HepG2 (cell line): ENCODE data around the gene PLVAP. TPM values are rescaled to one million over a fixed set of nuclear protein-coding genes. Genes with fewer than 3 reads are reported as not detected.

ENCODE experiments used
- AGO2 ChIP-seq: fragments of 200-400 bp; formaldehyde crosslinking; optimal IDR thresholded peaks from 2 replicates; pipeline ENCODE3; 2017; ENCODE audit warnings: mild to moderate bottlenecking, low read depth, low read length, moderate library complexity
- ATM ChIP-seq: fragments of 450-650 bp; IDR thresholded peaks from 2 replicates; pipeline ENCODE4 v1.7.1; 2017; ENCODE audit warnings: mild to moderate bottlenecking, borderline replicate concordance
- CHCHD3 ChIP-seq: sonication (generic); formaldehyde crosslinking; IDR thresholded peaks from 2 replicates; pipeline ENCODE4 v1.8.0; 2022; ENCODE audit warnings: mild to moderate bottlenecking, missing genetic modification reagents, moderate library complexity
- FOXJ3 ChIP-seq: sonication (generic); formaldehyde crosslinking; IDR thresholded peaks from 2 replicates; pipeline ENCODE4 v1.4.0; 2020; ENCODE audit warnings: missing genetic modification reagents, mild to moderate bottlenecking, borderline replicate concordance
- HIVEP1 ChIP-seq: sonication (generic); formaldehyde crosslinking; IDR thresholded peaks from 2 replicates; pipeline ENCODE4 v1.4.0; 2020; ENCODE audit warnings: mild to moderate bottlenecking, missing genetic modification reagents
- MBNL3 ChIP-seq: fragments of 250-450 bp; sonication (Bioruptor Pico); conservative IDR thresholded peaks from 2 replicates; pipeline ENCODE4 v1.8.0; 2022; ENCODE audit warnings: mild to moderate bottlenecking, inconsistent platforms
- NFKB2 ChIP-seq: sonication (generic); formaldehyde crosslinking; IDR thresholded peaks from 2 replicates; pipeline ENCODE4 v1.4.0; 2020; ENCODE audit warnings: missing genetic modification reagents, borderline replicate concordance
- NR1H2 ChIP-seq: sonication (generic); formaldehyde crosslinking; IDR thresholded peaks from 2 replicates; pipeline ENCODE4 v1.8.1; 2022; ENCODE audit warnings: low read depth, missing genetic modification reagents, borderline replicate concordance
- PRMT3 ChIP-seq: sonication (generic); formaldehyde crosslinking; IDR thresholded peaks from 2 replicates; pipeline ENCODE4 v1.8.1; 2022; ENCODE audit warnings: low read depth, mild to moderate bottlenecking, moderate library complexity, missing genetic modification reagents, borderline replicate concordance
- SIN3A ChIP-seq: IDR thresholded peaks from 2 replicates; pipeline ENCODE4 v1.6.1; 2011; ENCODE audit warnings: low read depth, mild to moderate bottlenecking, control low read depth, low read length, borderline replicate concordance
- STAG1 ChIP-seq: sonication (generic); formaldehyde crosslinking; IDR thresholded peaks from 2 replicates; pipeline ENCODE4 v1.4.0; 2020; ENCODE audit warnings: missing genetic modification reagents
- ZNF121 ChIP-seq: sonication (generic); formaldehyde crosslinking; IDR thresholded peaks from 2 replicates; pipeline ENCODE4 v1.5.0; 2020; ENCODE audit warnings: mild to moderate bottlenecking, missing genetic modification reagents
- ZNF263 ChIP-seq: sonication (generic); formaldehyde crosslinking; IDR thresholded peaks from 2 replicates; pipeline ENCODE4 v1.4.0; 2020; ENCODE audit warnings: missing genetic modification reagents
- ZNF451 ChIP-seq: sonication (generic); formaldehyde crosslinking; IDR thresholded peaks from 2 replicates; pipeline ENCODE4 v1.5.0; 2020; ENCODE audit warnings: mild to moderate bottlenecking, missing genetic modification reagents
- ZNF589 ChIP-seq: sonication (generic); formaldehyde crosslinking; conservative IDR thresholded peaks from 2 replicates; pipeline ENCODE4 v1.8.0; 2022; ENCODE audit warnings: mild to moderate bottlenecking, moderate library complexity, missing genetic modification reagents
- ZNF614 ChIP-seq: IDR thresholded peaks from 2 replicates; pipeline ENCODE4 v1.6.1; 2018; ENCODE audit warnings: missing biosample characterization, missing genetic modification reagents, inconsistent platforms, borderline replicate concordance
- ZNF761 ChIP-seq: sonication (generic); formaldehyde crosslinking; conservative IDR thresholded peaks from 2 replicates; pipeline ENCODE4 v1.4.0; 2020; ENCODE audit warnings: mild to moderate bottlenecking, missing genetic modification reagents
- polyA plus RNA-seq, 8 experiments: library from polyadenylated mRNA; depleted of rRNA in 3 of 8; stranded (reverse) in 7 of 8; unstranded in 1 of 8; fragments of >200 nt; fragmentation: Illumina TruSeq in 4 of 8; extraction: Trizol in 4 of 8; gene quantifications; 2 replicates each; pipeline versions ENCODE4 v1.2.1 to v1.2.3, GENCODE V29; 2011 to 2016; ENCODE audit warnings: low read depth in 4 of 8, missing spikeins in 1 of 8, mixed read lengths in 1 of 8; ENCODE audit not compliant: insufficient read depth in 1 of 8
- total RNA-seq, 5 experiments: library from RNA; depleted of rRNA; stranded (reverse); fragments of >200 nt; fragmentation: Illumina TruSeq; extraction: Trizol; gene quantifications; 2 replicates each; pipeline ENCODE4 v1.2.3, GENCODE V29; 2016; ENCODE audit warnings: low read depth in 1 of 5
- TF ChIP-seq, protein P1 (sequence below): sonication (generic); formaldehyde crosslinking; IDR thresholded peaks from 2 replicates; pipeline ENCODE4 v1.4.0; 2020; ENCODE audit warnings: missing genetic modification reagents, borderline replicate concordance
- TF ChIP-seq, protein P2 (sequence below): sonication (generic); formaldehyde crosslinking; IDR thresholded peaks from 2 replicates; pipeline ENCODE4 v1.4.0; 2020; ENCODE audit warnings: mild to moderate bottlenecking, missing genetic modification reagents
- TF ChIP-seq, protein P3 (sequence below): sonication (generic); formaldehyde crosslinking; IDR thresholded peaks from 2 replicates; pipeline ENCODE4 v1.9.0; 2022; ENCODE audit warnings: missing genetic modification reagents, mild to moderate bottlenecking, borderline replicate concordance
- TF ChIP-seq, protein P4 (sequence below): sonication (generic); formaldehyde crosslinking; IDR thresholded peaks from 2 replicates; pipeline ENCODE4 v1.4.0; 2020; ENCODE audit warnings: missing genetic modification reagents, borderline replicate concordance

Gene PLVAP
- total and polyA plus RNA-seq, 2 of the 13 experiments (the other 11 are each of a cell fraction or from before 2014, with no cell fraction given) = 0.26 TPM; not detected in 1

DNA sequence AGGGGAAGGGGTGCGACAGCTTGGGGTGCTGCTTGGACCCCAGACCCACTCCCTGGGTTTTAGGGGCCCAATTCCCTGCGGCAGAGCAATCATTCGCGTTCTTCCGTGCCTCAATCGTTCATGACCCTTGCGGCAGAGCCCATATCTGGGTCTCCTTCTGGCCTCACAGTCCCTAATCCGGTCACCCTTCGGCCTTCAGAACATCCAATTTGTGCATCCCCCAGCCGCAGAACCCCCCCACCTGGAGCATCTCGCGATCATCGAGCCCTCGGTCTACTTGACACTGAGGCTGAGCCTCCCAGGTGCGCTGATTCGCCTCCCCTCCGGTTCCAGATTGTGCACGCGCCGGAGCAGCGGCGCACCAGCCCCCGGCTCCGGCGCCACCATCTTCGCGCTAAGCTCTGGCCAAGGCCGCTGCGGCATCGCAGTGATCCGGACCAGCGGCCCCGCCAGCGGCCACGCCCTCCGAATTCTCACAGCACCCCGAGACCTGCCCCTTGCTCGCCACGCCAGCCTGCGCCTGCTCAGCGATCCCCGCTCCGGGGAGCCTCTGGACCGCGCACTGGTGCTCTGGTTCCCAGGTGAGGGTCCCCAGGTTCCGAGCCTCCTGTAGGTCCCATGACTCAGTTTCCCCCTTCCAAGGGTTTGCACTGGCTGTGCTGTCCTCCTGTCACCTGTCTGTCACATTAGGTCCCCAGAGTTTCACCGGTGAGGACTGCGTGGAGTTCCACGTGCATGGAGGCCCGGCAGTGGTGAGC, 39.3 kb downstream of the PLVAP start (continued):
- TF ChIP-seq CHCHD3 (CRISPR knock-in tag) (no peak), ZNF589 (peak; percentile 22; the same call in 1 of the 2 replicates), NR1H2 (no peak), STAG1 (no peak), FOXJ3 (CRISPR knock-in tag) (no peak), NFKB2 (0 out of 2 replicates have a peak, but pooled peaks have one; percentile 5), ZNF614 (0 out of 2 replicates have a peak, but pooled peaks have one; percentile 15), PRMT3 (CRISPR knock-in tag) (no peak), ZNF761 (CRISPR knock-in tag) (no peak), SIN3A (no peak), ZNF263 (no peak), ATM (no peak), ZNF451 (CRISPR knock-in tag) (0 out of 2 replicates have a peak, but pooled peaks have one; percentile 27), AGO2 (peak; percentile 84), MBNL3 (CRISPR knock-in tag) (no peak), ZNF121 (CRISPR knock-in tag) (no peak), HIVEP1 (no peak)
- TF ChIP-seq, protein P1, sequence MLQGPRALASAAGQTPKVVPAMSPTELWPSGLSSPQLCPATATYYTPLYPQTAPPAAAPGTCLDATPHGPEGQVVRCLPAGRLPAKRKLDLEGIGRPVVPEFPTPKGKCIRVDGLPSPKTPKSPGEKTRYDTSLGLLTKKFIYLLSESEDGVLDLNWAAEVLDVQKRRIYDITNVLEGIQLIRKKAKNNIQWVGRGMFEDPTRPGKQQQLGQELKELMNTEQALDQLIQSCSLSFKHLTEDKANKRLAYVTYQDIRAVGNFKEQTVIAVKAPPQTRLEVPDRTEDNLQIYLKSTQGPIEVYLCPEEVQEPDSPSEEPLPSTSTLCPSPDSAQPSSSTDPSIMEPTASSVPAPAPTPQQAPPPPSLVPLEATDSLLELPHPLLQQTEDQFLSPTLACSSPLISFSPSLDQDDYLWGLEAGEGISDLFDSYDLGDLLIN = 0 out of 2 replicates have a peak, but pooled peaks have one; percentile 15
- TF ChIP-seq, protein P2, sequence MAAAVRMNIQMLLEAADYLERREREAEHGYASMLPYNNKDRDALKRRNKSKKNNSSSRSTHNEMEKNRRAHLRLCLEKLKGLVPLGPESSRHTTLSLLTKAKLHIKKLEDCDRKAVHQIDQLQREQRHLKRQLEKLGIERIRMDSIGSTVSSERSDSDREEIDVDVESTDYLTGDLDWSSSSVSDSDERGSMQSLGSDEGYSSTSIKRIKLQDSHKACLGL = 0 out of 2 replicates have a peak, but pooled peaks have one; percentile 75
- TF ChIP-seq, protein P3, sequence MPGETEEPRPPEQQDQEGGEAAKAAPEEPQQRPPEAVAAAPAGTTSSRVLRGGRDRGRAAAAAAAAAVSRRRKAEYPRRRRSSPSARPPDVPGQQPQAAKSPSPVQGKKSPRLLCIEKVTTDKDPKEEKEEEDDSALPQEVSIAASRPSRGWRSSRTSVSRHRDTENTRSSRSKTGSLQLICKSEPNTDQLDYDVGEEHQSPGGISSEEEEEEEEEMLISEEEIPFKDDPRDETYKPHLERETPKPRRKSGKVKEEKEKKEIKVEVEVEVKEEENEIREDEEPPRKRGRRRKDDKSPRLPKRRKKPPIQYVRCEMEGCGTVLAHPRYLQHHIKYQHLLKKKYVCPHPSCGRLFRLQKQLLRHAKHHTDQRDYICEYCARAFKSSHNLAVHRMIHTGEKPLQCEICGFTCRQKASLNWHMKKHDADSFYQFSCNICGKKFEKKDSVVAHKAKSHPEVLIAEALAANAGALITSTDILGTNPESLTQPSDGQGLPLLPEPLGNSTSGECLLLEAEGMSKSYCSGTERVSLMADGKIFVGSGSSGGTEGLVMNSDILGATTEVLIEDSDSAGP (CRISPR knock-in tag) = no peak; the same call in 1 of the 2 replicates
- TF ChIP-seq, protein P4, sequence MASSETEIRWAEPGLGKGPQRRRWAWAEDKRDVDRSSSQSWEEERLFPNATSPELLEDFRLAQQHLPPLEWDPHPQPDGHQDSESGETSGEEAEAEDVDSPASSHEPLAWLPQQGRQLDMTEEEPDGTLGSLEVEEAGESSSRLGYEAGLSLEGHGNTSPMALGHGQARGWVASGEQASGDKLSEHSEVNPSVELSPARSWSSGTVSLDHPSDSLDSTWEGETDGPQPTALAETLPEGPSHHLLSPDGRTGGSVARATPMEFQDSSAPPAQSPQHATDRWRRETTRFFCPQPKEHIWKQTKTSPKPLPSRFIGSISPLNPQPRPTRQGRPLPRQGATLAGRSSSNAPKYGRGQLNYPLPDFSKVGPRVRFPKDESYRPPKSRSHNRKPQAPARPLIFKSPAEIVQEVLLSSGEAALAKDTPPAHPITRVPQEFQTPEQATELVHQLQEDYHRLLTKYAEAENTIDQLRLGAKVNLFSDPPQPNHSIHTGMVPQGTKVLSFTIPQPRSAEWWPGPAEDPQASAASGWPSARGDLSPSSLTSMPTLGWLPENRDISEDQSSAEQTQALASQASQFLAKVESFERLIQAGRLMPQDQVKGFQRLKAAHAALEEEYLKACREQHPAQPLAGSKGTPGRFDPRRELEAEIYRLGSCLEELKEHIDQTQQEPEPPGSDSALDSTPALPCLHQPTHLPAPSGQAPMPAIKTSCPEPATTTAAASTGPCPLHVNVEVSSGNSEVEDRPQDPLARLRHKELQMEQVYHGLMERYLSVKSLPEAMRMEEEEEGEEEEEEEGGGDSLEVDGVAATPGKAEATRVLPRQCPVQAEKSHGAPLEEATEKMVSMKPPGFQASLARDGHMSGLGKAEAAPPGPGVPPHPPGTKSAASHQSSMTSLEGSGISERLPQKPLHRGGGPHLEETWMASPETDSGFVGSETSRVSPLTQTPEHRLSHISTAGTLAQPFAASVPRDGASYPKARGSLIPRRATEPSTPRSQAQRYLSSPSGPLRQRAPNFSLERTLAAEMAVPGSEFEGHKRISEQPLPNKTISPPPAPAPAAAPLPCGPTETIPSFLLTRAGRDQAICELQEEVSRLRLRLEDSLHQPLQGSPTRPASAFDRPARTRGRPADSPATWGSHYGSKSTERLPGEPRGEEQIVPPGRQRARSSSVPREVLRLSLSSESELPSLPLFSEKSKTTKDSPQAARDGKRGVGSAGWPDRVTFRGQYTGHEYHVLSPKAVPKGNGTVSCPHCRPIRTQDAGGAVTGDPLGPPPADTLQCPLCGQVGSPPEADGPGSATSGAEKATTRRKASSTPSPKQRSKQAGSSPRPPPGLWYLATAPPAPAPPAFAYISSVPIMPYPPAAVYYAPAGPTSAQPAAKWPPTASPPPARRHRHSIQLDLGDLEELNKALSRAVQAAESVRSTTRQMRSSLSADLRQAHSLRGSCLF = 0 out of 2 replicates have a peak, but pooled peaks have one; percentile 31
